Activated naive CD8-positive, alpha-beta T cell treated with anti-CD3 and anti-CD28 coated beads, Interleukin-2, amount 10 ng/mL, durations not matched to agents 7 days and 5 days (primary cell): ENCODE data around the gene KCNJ15. TPM values are rescaled to one million over a fixed set of nuclear protein-coding genes. Genes with fewer than 3 reads are reported as not detected.

Experiments used
- ATAC-seq: fragments of 150-1000 bp; cut with Tn5 transposase; one replicate; pipeline ENCODE4 v1.10.0; 2021; ENCODE audit warnings: low read depth, moderate library complexity
- POLR2A ChIA-PET: fragments of 350-600 bp; sonication (Branson Sonifier 250); formaldehyde crosslinking; loops from one replicate; lab custom pipeline; 2021; ENCODE audit warnings: antibody characterized with exemption; lab: Charles Lee
- DNase-seq: peaks from one replicate; pipeline ENCODE4 v3.0.0; 2021
- H3K27ac Mint-ChIP-seq: one replicate; pipeline ENCODE4 v1.8.0; 2022; ENCODE audit warnings: mild to moderate bottlenecking, mixed read lengths
- H3K27me3 Mint-ChIP-seq: one replicate; pipeline ENCODE4 v1.8.0; 2022; ENCODE audit warnings: mild to moderate bottlenecking, moderate library complexity, mixed read lengths
- H3K36me3 Mint-ChIP-seq: one replicate; pipeline ENCODE4 v1.8.0; 2021; ENCODE audit warnings: mild to moderate bottlenecking, mixed read lengths
- H3K4me1 Mint-ChIP-seq: one replicate; pipeline ENCODE4 v1.8.0; 2021; ENCODE audit warnings: mixed read lengths
- H3K4me3 Mint-ChIP-seq: one replicate; pipeline ENCODE4 v1.8.0; 2022; ENCODE audit warnings: mild to moderate bottlenecking, moderate library complexity, mixed read lengths
- H3K9me3 Mint-ChIP-seq: one replicate; pipeline ENCODE4 v1.8.0; 2021; ENCODE audit warnings: mixed read lengths
- total RNA-seq, 2 experiments: library from RNA; stranded (reverse); gene quantifications; one replicate each; pipeline ENCODE4 v1.2.3, GENCODE V29; 2021

Gene KCNJ15
- total RNA-seq, 2 experiments from 2014 or later = not detected

DNA sequence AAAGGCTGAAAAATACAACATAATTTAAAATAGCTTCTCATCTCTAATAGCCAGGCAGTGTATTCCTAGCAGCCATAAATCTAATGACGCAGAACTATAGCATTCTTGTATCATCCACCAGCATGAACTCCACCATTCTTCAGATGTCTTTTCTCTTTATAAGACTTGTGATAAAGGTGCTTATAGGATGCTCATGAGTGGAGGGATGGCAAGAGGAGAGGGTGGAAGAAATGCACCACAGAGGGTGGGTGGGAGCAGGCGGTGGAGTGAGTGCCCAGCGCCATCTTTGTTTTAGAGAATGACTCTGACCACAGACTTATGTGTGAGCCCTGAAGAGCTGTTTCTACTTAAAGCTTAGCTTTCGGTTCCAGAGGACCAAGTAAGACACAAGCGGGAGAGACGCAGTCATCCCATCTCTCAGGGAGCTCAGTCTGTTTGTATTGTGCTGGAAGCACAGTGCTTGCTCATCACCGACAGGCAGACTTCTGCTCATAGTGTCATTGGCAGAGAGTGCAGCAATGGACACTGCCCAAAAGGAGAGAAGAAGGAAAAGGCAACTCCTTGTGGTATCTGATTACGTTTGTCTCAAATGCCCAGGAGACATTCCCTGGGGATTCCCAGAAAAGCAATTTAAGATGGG is 65.6 kb downstream of the KCNJ15 start:
- Mint-ChIP-seq H3K27ac (no peak overlapping the region), H3K9me3 (no peaks in the 10 kb centered on the region), H3K36me3 (no peaks in the 10 kb centered on the region), H3K4me1 (peaks cover 5% of the 10 kb centered on the region), H3K4me3 (no peak overlapping the region), H3K27me3 (no peaks in the 10 kb centered on the region)
- DNase-seq (no peak), ATAC-seq (no peak)
- POLR2A ChIA-PET = no interaction called here

DNA sequence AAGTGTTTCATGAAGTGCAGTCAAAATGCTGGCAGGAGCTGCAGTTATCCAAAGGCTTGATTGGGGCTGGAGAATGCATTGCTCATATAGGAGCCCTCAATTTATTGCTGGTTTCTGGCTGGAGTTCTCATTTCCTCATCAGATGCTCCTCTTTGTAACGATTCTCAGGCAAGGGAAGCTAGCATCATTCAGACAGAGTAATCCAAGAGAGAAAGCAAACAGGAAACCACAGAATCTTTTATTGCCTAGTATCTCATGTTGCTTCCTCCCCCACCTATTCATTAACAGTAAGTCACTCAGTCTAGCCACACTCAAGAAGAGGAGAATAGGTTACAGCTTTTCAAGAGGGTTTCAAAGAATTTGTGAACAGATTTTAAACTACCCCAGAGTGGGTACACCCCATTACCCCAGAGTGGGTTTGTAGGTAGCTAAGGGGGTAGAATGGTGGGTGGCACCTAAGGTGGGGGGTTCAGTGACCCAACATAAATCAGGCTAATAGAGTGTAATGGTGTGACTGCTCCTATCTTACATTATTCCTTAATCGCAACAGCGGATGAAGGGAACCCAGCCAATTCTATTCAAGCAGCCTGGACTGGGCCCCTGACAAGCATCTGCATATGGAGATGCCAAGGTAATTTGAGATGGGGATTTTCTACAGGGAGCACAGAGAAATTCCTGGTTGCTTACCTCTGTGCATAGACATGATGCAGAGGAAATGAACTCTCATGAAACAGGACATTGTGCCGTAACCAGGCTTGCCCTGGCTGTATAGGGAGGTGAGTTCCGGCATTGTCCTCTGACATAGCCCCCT is 67.1 kb downstream of the KCNJ15 start:
- Mint-ChIP-seq H3K27ac (no peak overlapping the region), H3K27me3 (no peaks in the 10 kb centered on the region), H3K4me1 (peaks cover 7% of the 10 kb centered on the region), H3K9me3 (no peaks in the 10 kb centered on the region), H3K4me3 (no peak overlapping the region), H3K36me3 (no peaks in the 10 kb centered on the region)
- DNase-seq = no peak
- POLR2A ChIA-PET = no interaction called here
- ATAC-seq = no peak

DNA sequence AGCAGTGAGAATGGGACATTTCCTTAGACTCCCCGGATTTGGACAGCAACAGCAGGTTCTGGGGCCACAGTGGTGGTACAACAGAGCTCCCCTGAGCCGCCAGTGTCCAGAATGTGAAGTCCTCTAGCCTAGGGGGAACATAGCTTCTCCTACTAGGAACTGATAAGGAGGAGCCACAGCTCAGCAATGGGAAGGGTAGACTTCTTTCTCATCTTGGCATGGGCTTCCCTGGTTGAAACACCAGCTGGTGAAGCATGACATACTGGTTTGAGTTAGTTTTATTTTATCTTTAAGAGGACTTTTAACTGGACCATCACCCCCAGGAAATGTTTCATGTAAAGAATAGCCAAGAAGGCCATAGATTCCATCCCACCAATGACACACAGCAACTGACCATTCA is 68.4 kb downstream of the KCNJ15 start:
- Mint-ChIP-seq H3K36me3 (no peaks in the 10 kb centered on the region), H3K4me3 (no peak overlapping the region), H3K27ac (no peak overlapping the region), H3K9me3 (no peaks in the 10 kb centered on the region), H3K4me1 (peaks cover 7% of the 10 kb centered on the region), H3K27me3 (no peaks in the 10 kb centered on the region)
- DNase-seq = no peak
- POLR2A ChIA-PET = no interaction called here
- ATAC-seq = no peak

DNA sequence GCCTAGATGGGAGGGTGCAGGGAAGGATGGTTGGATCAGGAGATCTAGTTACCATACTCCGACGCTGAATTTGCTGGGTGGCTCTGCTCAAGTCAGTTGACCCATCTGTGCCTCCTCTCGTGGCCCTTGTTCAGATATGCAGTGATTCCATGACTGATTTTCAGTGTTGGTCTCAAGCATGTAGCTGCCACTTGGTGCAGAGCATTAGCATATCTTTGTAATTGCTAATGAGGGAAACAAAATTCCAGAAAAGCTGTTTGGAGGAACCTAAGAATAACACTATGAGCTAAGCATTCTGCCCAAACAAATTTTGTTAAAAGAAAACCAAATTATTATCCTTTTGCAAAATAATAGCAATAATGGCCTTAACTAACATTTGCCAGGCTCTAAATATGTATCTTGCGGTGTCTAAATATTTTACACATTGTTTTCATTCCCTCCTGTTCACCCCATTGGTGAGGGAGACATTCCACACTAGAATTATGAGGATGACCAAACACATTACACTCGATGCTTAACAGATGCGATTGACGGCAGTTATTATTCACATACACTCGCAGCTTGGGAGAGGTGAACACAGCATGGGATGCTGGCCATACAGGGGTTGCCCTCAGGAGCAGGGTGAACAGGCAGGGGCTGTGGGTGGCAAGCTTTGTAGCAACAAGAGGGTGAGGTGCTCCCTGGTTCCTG is 69.1 kb downstream of the KCNJ15 start:
- Mint-ChIP-seq H3K4me3 (no peak overlapping the region), H3K36me3 (no peaks in the 10 kb centered on the region), H3K4me1 (peaks cover 7% of the 10 kb centered on the region), H3K27me3 (no peaks in the 10 kb centered on the region), H3K9me3 (no peaks in the 10 kb centered on the region), H3K27ac (no peak overlapping the region)
- POLR2A ChIA-PET = interaction anchor here (0.6 kb wide), 1 partner anchor 739 kb away, joined by 5 read pairs; no protein-coding TSS in a partner anchor
- no peak for DNase-seq
- no peak for ATAC-seq

DNA sequence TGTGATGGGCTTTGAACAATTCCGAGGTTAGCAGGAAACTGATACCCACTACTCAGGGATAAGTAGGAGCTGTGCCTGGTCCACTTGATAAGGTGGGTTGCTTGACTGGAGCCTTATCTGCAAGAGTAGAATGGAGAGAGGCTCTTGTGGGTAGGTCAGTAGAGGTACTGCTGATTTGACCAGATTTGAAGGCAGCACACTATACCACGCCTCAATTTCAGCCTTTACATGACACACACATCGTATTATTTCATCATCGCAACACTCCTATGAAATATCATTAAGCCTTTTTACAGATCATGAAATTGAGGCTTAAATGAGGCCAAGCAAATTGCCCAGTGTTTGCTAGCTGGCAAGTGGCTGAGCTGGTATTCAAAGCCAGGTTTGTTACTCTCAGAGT is 69.6 kb downstream of the KCNJ15 start:
- POLR2A ChIA-PET = interaction anchor here (0.6 kb wide), 1 partner anchor 740 kb away, joined by 5 read pairs; no protein-coding TSS in a partner anchor
- Mint-ChIP-seq H3K4me1 (peaks cover 7% of the 10 kb centered on the region), H3K9me3 (no peaks in the 10 kb centered on the region), H3K36me3 (no peaks in the 10 kb centered on the region), H3K27me3 (no peaks in the 10 kb centered on the region), H3K4me3 (no peak overlapping the region), H3K27ac (no peak overlapping the region)
- DNase-seq = no peak
- ATAC-seq = no peak

DNA sequence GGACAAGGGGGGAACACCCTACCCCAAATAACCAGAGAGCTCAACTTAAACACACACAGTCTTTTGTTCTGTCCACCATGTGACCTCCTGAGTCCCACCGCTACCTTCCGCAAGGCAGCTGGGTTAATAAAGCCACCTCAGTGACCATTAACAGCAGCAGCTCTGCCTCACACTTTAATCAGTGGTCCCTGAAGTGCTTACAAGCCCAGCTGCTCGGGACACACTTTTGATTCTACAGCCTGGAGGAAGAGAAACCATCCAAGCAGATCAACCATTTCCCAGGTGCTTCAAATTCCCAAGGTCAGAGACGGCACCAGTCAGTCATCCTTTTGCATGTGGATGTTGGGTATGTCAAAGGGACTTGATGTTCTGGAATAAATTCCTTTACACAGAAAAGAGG is 70.1 kb downstream of the KCNJ15 start:
- ATAC-seq = no peak
- Mint-ChIP-seq H3K9me3 (no peaks in the 10 kb centered on the region), H3K4me3 (no peak overlapping the region), H3K27ac (no peak overlapping the region), H3K27me3 (no peaks in the 10 kb centered on the region), H3K4me1 (peaks cover 7% of the 10 kb centered on the region), H3K36me3 (no peaks in the 10 kb centered on the region)
- DNase-seq = no peak
- POLR2A ChIA-PET = no interaction called here

DNA sequence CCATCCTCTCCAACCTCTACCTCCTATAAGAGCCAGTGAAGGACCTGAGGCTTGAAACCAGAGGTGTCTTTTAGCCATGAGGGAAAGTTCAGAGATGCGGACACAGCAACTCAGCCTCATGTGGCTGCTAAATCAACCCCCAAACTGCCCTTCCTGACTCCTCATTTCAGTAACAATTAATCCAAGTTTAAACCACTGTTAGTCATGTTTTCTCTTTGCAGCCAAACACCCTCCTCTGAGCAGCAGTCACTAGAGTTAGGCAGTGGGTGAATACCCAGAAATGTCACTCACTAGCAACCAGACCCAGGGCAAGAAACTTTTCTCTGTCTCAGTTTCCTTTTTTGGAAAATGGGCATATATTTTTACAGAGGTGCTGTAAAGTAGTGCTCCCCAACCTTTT is 71.2 kb downstream of the KCNJ15 start:
- H3K4me3 Mint-ChIP-seq = no peak overlapping the region
- POLR2A ChIA-PET = no interaction called here

DNA sequence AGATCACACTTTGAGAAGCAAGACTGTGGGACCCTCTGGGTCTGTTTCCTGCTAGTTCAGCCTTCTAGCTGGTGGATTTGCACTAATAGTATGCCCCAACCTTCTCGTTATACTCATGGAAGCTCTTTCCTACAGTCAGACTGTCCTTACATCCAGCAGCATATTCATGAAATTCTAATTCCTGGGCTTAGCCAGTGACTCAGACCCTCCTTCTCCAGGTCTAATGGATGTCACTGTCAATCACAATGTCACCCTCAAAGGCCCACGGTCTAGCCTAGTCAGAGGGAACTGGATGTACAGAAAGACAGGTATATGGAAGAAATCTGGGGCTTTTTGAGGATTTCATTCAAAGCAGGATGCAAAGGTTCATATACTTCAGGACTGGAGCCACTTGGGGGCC is 72.4 kb downstream of the KCNJ15 start:
- POLR2A ChIA-PET = interaction anchor here (0.6 kb wide), 1 partner anchor 538 kb away, joined by 3 read pairs; no protein-coding TSS in a partner anchor
- ATAC-seq (no peak), DNase-seq (no peak)
- H3K27ac Mint-ChIP-seq = no peak overlapping the region
- no peaks in the 10 kb centered on the region for H3K9me3 Mint-ChIP-seq
- H3K36me3 Mint-ChIP-seq = no peaks in the 10 kb centered on the region
- no peak overlapping the region for H3K4me3 Mint-ChIP-seq
- H3K27me3 Mint-ChIP-seq = no peaks in the 10 kb centered on the region
- peaks cover 2% of the 10 kb centered on the region for H3K4me1 Mint-ChIP-seq

More for the DNA sequence above, 71.2 kb downstream of the KCNJ15 start:
- H3K27me3 Mint-ChIP-seq = no peaks in the 10 kb centered on the region
- no peaks in the 10 kb centered on the region for H3K36me3 Mint-ChIP-seq
- no peaks in the 10 kb centered on the region for H3K9me3 Mint-ChIP-seq
- H3K4me1 Mint-ChIP-seq = peaks cover 7% of the 10 kb centered on the region
- ATAC-seq = no peak
- no peak overlapping the region for H3K27ac Mint-ChIP-seq
- no peak for DNase-seq

DNA sequence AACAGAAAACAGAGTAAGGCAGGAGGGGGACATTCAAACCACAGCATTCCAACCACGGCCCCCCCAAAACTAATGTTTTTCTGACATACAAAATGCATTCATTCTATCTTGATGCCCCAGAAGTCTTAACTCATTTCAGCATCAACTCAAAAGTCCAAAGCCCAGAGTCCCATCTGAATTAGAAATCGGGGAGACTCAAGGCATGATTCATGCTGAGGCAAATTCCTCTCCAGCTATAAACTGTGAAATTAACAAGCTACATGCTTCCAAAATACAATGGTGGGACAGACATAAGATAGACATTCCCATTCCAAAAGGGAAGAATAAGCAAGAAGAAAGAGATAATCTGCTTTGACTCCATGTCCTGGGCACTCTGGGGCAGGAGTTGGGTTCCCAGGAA is 73.9 kb downstream of the KCNJ15 start:
- Mint-ChIP-seq H3K36me3 (no peaks in the 10 kb centered on the region), H3K27ac (no peak overlapping the region), H3K4me1 (peaks cover 2% of the 10 kb centered on the region), H3K9me3 (no peaks in the 10 kb centered on the region), H3K27me3 (no peaks in the 10 kb centered on the region), H3K4me3 (no peak overlapping the region)
- no peak for ATAC-seq
- DNase-seq = no peak
- POLR2A ChIA-PET = no interaction called here

DNA sequence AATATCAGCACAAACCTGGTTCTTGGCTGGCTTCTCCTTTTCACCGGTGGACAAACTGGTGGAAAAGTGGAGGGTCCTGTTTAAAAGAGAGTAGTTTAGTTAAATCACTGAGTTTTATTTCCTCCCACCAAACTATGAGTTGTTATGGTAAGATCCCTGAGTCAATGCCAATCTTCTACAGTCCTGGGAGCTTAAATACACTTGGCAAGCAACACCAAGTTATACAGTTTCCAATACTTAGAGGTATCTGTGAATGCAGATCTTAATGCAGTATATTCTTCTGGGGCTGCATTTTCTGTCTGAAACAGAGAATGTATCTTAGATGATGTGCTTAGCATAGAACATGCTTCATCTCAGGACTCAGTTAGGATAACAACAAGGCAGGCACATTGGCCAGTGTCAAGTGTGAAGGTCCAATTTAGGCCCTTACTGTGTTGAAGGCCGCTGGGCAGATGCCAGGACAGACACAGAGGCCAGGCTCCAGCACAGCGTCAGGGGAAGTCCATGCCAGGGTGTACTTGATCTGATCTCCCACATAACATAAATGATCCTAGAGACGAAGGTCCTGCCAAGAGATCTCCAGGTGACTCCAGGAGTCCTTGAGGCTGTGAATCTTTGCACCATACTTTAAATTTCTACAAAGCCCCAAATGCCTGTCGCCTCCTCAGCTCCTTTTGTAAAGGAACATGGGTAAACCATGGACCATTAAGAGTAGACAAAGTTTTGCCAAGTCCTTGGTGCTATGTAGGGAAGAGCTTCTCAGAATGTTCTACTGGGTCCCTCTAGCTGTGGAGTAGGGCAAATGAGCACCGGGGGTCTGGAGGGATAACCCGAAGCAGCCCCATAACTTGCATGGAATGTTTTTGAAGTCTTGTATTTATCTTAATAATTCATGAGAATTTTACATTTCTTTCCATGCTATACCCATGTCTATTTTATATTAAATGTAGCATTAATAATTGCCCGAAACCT is 76.8 kb downstream of the KCNJ15 start:
- ATAC-seq = no peak
- no peak for DNase-seq
- Mint-ChIP-seq H3K27ac (no peak overlapping the region), H3K27me3 (no peaks in the 10 kb centered on the region), H3K4me3 (no peak overlapping the region), H3K36me3 (no peaks in the 10 kb centered on the region), H3K9me3 (peaks cover 1% of the 10 kb centered on the region), H3K4me1 (no peaks in the 10 kb centered on the region)
- POLR2A ChIA-PET = no interaction called here

DNA sequence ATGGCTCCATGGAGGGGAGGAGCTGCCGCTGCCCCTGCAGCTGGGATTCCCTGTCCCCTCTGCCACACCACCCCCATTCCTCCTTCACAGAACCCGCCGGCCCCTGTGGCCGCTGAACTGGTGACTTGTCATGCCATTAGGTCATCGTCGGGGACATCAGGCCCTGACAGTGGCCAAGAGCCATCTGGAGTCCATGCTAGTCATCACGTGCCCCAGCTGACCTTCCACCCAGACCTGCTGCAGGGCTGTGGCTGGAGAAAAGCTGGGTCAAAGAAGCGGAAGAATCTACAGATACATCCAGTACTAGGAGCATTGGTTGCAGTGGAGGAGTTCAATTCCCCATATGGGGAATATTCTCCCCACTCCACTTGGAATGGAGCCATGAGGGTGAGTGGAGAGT is 78.1 kb downstream of the KCNJ15 start:
- ATAC-seq = no peak
- Mint-ChIP-seq H3K36me3 (no peaks in the 10 kb centered on the region), H3K27me3 (no peaks in the 10 kb centered on the region), H3K4me1 (no peaks in the 10 kb centered on the region), H3K27ac (no peak overlapping the region), H3K9me3 (peaks cover 1% of the 10 kb centered on the region), H3K4me3 (no peak overlapping the region)
- POLR2A ChIA-PET = no interaction called here
- DNase-seq = no peak

DNA sequence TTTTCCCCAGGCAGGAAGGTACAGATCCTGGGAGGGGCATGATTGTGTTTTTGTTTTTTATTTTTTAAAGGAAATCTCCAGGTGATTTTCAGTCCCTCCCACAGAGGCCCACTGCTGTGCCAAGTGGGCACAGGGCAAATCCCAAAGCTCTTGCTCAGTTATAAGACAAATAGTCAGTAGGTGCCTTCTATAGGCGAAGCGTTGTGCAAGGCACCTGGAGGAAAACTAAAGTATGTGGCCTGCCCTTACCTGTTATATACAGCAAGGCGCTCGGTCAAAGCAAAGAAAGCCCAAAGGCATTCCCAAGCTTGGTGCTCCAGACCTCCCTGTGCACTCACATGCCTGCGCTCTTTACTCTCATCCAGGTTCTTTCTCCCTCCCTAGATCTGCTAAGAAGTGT is 81.0 kb downstream of the KCNJ15 start:
- ATAC-seq = no peak
- Mint-ChIP-seq H3K27ac (no peak overlapping the region), H3K4me1 (no peaks in the 10 kb centered on the region)

DNA sequence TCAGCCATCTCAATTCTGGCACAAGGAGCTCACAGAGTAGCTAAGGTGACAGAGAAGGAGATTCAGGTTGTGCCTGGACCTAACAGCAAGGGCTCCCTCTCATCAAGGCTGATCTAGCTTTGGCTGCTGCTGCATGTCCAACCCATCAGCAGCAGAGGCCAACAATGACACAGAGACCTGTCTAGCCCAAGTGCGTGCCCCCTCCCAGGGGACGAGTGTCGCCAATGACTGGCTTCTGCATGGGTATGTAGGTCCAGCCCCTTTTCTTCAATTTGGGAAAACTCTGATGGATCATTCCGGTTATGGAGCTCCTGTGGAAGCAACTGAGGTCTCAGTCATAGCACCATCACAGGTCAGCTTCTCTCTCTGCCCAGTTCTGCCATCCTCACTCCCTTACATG is 83.3 kb downstream of the KCNJ15 start:
- Mint-ChIP-seq H3K4me1 (no peaks in the 10 kb centered on the region), H3K27me3 (no peaks in the 10 kb centered on the region), H3K36me3 (no peaks in the 10 kb centered on the region), H3K9me3 (peaks cover 1% of the 10 kb centered on the region), H3K4me3 (no peak overlapping the region), H3K27ac (no peak overlapping the region)
- DNase-seq (no peak), ATAC-seq (no peak)
- POLR2A ChIA-PET = no interaction called here

More for the DNA sequence above, 81.0 kb downstream of the KCNJ15 start:
- no peak overlapping the region for H3K4me3 Mint-ChIP-seq
- H3K9me3 Mint-ChIP-seq = peaks cover 1% of the 10 kb centered on the region
- POLR2A ChIA-PET = no interaction called here
- H3K36me3 Mint-ChIP-seq = no peaks in the 10 kb centered on the region
- H3K27me3 Mint-ChIP-seq = no peaks in the 10 kb centered on the region
- no peak for DNase-seq
